Thyroid gland (tissue), 4 donors: ENCODE data around the gene OR8I2.
"Not testable (repeated sequence)": the region's sequence is repeated elsewhere in the genome, so short reads cannot be mapped to it uniquely, and the experiment has no call there.

Experiments
- CTCF ChIP-seq, 6 experiments: fragments of 200-600 bp in 3 of 6; fragments of 450-650 bp in 3 of 6; sonication (generic) in 3 of 6; IDR thresholded peaks; one replicate each; pipeline ENCODE4 v1.5.1; 2016 to 2019; ENCODE audit warnings: antibody characterized with exemption in 6 of 6, mild to moderate bottlenecking in 2 of 6, inconsistent platforms in 1 of 6, moderate library complexity in 1 of 6
- POLR2A ChIP-seq, 2 donors: fragments of 450-650 bp; IDR thresholded peaks; one replicate each; pipeline ENCODE4 v1.6.1; 2017; ENCODE audit warnings: antibody characterized with exemption in 2 of 2, mild to moderate bottlenecking in 2 of 2, moderate library complexity in 1 of 2

DNA sequence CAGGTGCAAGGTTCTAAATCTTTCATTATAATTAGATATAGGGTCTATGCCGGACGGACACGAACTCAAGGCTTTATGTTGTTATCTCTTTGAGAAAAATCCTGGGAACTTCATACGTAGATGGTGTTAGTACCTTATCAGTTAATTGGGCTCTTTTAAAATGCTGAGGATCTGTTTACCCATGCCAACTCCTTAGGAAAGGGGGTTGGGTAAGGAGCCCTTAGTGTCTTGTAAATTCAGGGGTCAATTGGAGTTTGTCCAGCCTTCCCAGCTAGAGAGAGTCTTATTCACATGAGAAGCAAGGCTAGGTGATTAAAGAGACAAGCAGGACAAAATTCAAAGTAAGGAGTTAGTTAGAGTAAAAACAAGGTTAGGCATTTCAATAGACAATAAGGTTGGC is 36.7 kb upstream of the OR8I2 start:
- not testable (repeated sequence) for TF ChIP-seq CTCF, POLR2A (IDR thresholded peaks at IDR 0.05)
